ENCODE measurements around the gene CPN2. TPM values are rescaled to one million over a fixed set of nuclear protein-coding genes. Genes with fewer than 3 reads are reported as not detected.

The CPN2 gene
- total and polyA plus RNA-seq, 2 experiments from 2014 or later: 0.10 to 0.14 TPM

DNA sequence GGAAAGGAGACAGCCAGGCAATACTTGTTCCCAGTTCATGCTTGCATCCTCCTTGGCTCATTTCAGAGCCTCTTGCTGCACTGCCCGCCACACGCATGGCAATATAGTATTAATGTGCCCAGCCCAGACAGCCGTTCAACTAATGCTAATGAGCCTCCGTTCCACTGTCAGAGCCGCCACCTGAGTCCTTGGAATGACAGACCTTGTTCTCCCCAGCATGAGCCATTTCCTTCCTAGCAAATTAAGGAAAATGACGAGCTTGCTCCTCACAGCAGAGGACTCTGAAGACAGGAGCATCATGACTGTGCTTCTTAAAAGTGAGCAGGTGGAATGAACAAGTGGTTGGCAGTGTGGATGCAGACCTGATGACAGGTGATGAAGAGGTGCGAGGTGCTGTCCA lies 29.2 kb upstream of the CPN2 start (continued):
- no peak for TF ChIP-seq REST (IDR thresholded peaks at IDR 0.05; ENCODE audit: unreplicated experiment)
- no peak for TF ChIP-seq POLR2AphosphoS5 (IDR thresholded peaks at IDR 0.05; ENCODE audit: low read depth)
- TF ChIP-seq, protein P1, sequence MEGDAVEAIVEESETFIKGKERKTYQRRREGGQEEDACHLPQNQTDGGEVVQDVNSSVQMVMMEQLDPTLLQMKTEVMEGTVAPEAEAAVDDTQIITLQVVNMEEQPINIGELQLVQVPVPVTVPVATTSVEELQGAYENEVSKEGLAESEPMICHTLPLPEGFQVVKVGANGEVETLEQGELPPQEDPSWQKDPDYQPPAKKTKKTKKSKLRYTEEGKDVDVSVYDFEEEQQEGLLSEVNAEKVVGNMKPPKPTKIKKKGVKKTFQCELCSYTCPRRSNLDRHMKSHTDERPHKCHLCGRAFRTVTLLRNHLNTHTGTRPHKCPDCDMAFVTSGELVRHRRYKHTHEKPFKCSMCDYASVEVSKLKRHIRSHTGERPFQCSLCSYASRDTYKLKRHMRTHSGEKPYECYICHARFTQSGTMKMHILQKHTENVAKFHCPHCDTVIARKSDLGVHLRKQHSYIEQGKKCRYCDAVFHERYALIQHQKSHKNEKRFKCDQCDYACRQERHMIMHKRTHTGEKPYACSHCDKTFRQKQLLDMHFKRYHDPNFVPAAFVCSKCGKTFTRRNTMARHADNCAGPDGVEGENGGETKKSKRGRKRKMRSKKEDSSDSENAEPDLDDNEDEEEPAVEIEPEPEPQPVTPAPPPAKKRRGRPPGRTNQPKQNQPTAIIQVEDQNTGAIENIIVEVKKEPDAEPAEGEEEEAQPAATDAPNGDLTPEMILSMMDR (conservative IDR thresholded peaks at IDR 0.05; ENCODE audit: low read depth in 2 of 2): no peak
- no peak for TF ChIP-seq EZH2phosphoT487 (IDR thresholded peaks at IDR 0.05; ENCODE audit: unreplicated experiment)
- TF ChIP-seq JUNB (IDR thresholded peaks at IDR 0.05; ENCODE audit: unreplicated experiment): no peak

DNA sequence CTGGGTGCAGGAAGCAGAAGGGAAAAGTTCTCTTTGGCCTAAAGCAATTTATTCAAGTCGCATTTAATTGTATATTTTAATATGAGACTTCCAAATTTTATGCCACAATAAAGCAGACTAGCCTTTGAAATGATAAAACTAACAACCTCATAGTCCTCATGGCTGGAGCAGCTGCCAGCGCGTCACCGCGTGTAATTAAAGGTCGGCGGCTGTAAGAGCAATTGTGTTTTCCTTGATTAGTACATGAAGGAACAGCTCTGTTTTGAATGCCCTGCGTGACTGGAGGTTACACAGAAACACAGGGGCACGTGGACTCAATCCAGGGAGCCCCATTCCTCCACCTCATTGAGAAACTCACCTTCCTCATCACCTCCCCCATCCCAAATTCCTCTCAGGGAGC lies 28.5 kb upstream of the CPN2 start:
- Mint-ChIP-seq H3K4me1 (peaks cover 48% of the 10 kb centered on the region), H3K4me3 (no peak overlapping the region), H3K27me3 (ENCODE audit: insufficient read depth, low read depth, poor library complexity) (peaks cover 18% of the 10 kb centered on the region), H3K9me3 (no peaks in the 10 kb centered on the region), H3K27ac (no peak overlapping the region), H3K36me3 (ENCODE audit: low read depth) (no peaks in the 10 kb centered on the region)
- Histone ChIP-seq H3K4me3 (no peak overlapping the region), H3K79me2 (replicated peaks; ENCODE audit: insufficient read depth) (no peaks in the 10 kb centered on the region), H3K27ac (ENCODE audit: low read depth) (no peak overlapping the region), H3K9me2 (ENCODE audit: insufficient read depth) (no peaks in the 10 kb centered on the region), H3K27me3 (ENCODE audit: insufficient read depth) (no peaks in the 10 kb centered on the region), H3F3A (replicated peaks; ENCODE audit: low read depth) (no peaks in the 10 kb centered on the region), H2AFZ (peak overlapping the region; percentile 66; the same call in 1 of the 2 replicates), H3K4me2 (no peak overlapping the region), H4K20me1 (replicated peaks; ENCODE audit: insufficient read depth) (no peaks in the 10 kb centered on the region), H3K4me1 (ENCODE audit: insufficient read depth) (peaks cover 17% of the 10 kb centered on the region), H3K36me3 (ENCODE audit: insufficient read depth) (no peaks in the 10 kb centered on the region)
- no peak for DNase-seq (ENCODE audit: low spot score)
- ATAC-seq: no peak
- TF ChIP-seq POLR2AphosphoS5 (IDR thresholded peaks at IDR 0.05; ENCODE audit: low read depth) (no peak), NANOG (IDR thresholded peaks at IDR 0.05; ENCODE audit: borderline replicate concordance) (no peak), ZNF114 (CRISPR knock-in tag; IDR thresholded peaks at IDR 0.05) (no peak), EZH2 (IDR thresholded peaks at IDR 0.05; ENCODE audit: low read depth, unreplicated experiment) (no peak), CREB1 (CRISPR knock-in tag; IDR thresholded peaks at IDR 0.05; ENCODE audit: low read depth) (no peak)
- TF ChIP-seq, protein P2, sequence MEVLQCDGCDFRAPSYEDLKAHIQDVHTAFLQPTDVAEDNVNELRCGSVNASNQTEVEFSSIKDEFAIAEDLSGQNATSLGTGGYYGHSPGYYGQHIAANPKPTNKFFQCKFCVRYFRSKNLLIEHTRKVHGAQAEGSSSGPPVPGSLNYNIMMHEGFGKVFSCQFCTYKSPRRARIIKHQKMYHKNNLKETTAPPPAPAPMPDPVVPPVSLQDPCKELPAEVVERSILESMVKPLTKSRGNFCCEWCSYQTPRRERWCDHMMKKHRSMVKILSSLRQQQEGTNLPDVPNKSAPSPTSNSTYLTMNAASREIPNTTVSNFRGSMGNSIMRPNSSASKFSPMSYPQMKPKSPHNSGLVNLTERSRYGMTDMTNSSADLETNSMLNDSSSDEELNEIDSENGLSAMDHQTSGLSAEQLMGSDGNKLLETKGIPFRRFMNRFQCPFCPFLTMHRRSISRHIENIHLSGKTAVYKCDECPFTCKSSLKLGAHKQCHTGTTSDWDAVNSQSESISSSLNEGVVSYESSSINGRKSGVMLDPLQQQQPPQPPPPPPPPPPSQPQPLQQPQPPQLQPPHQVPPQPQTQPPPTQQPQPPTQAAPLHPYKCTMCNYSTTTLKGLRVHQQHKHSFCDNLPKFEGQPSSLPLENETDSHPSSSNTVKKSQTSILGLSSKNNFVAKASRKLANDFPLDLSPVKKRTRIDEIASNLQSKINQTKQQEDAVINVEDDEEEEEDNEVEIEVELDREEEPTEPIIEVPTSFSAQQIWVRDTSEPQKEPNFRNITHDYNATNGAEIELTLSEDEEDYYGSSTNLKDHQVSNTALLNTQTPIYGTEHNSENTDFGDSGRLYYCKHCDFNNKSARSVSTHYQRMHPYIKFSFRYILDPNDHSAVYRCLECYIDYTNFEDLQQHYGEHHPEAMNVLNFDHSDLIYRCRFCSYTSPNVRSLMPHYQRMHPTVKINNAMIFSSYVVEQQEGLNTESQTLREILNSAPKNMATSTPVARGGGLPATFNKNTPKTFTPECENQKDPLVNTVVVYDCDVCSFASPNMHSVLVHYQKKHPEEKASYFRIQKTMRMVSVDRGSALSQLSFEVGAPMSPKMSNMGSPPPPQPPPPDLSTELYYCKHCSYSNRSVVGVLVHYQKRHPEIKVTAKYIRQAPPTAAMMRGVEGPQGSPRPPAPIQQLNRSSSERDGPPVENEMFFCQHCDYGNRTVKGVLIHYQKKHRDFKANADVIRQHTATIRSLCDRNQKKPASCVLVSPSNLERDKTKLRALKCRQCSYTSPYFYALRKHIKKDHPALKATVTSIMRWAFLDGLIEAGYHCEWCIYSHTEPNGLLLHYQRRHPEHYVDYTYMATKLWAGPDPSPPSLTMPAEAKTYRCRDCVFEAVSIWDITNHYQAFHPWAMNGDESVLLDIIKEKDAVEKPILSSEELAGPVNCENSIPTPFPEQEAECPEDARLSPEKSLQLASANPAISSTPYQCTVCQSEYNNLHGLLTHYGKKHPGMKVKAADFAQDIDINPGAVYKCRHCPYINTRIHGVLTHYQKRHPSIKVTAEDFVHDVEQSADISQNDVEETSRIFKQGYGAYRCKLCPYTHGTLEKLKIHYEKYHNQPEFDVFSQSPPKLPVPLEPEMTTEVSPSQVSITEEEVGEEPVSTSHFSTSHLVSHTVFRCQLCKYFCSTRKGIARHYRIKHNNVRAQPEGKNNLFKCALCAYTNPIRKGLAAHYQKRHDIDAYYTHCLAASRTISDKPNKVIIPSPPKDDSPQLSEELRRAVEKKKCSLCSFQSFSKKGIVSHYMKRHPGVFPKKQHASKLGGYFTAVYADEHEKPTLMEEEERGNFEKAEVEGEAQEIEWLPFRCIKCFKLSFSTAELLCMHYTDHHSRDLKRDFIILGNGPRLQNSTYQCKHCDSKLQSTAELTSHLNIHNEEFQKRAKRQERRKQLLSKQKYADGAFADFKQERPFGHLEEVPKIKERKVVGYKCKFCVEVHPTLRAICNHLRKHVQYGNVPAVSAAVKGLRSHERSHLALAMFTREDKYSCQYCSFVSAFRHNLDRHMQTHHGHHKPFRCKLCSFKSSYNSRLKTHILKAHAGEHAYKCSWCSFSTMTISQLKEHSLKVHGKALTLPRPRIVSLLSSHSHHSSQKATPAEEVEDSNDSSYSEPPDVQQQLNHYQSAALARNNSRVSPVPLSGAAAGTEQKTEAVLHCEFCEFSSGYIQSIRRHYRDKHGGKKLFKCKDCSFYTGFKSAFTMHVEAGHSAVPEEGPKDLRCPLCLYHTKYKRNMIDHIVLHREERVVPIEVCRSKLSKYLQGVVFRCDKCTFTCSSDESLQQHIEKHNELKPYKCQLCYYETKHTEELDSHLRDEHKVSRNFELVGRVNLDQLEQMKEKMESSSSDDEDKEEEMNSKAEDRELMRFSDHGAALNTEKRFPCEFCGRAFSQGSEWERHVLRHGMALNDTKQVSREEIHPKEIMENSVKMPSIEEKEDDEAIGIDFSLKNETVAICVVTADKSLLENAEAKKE (CRISPR knock-in tag; IDR thresholded peaks at IDR 0.05): no peak
- TF ChIP-seq, protein P3, sequence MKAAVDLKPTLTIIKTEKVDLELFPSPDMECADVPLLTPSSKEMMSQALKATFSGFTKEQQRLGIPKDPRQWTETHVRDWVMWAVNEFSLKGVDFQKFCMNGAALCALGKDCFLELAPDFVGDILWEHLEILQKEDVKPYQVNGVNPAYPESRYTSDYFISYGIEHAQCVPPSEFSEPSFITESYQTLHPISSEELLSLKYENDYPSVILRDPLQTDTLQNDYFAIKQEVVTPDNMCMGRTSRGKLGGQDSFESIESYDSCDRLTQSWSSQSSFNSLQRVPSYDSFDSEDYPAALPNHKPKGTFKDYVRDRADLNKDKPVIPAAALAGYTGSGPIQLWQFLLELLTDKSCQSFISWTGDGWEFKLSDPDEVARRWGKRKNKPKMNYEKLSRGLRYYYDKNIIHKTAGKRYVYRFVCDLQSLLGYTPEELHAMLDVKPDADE (IDR thresholded peaks at IDR 0.05): no peak

All from GM23338 (cell line).